Neutrophil (primary cell): Measurements from ENCODE around the gene NHEJ1.

Experiments used
- H3K27ac ChIP-seq: fragments of 200-600 bp; sonication (generic); 2 replicates; pipeline ENCODE4 v1.5.1; 2016; ENCODE audit warnings: mild to moderate bottlenecking, moderate library complexity
- H3K27me3 ChIP-seq: fragments of 200-600 bp; sonication (generic); 2 replicates; pipeline ENCODE4 v1.6.0; 2016; ENCODE audit warnings: mild to moderate bottlenecking
- H3K36me3 ChIP-seq: fragments of 200-600 bp; sonication (generic); 2 replicates; pipeline ENCODE4 v1.5.1; 2017
- H3K4me1 ChIP-seq, 2 experiments: fragments of 200-600 bp in 1 of 2; sonication (generic) in 1 of 2; 1 replicate in 1 of 2; 2 replicates in 1 of 2; pipeline versions ENCODE4 v1.5.1 to v1.6.1; 2013 to 2016; ENCODE audit warnings: low read depth in 1 of 2, low read length in 1 of 2, mild to moderate bottlenecking in 1 of 2, moderate library complexity in 1 of 2; ENCODE audit not compliant: control insufficient read depth in 1 of 2, insufficient read depth in 1 of 2
- H3K4me3 ChIP-seq, 2 experiments: fragments of 200-600 bp in 1 of 2; sonication (generic) in 1 of 2; 1 replicate in 1 of 2; 2 replicates in 1 of 2; pipeline ENCODE4 v1.5.1; 2013 to 2016; ENCODE audit warnings: low read depth in 1 of 2, low read length in 1 of 2, mild to moderate bottlenecking in 1 of 2, moderate library complexity in 1 of 2
- H3K9me3 ChIP-seq: fragments of 200-600 bp; sonication (generic); 2 replicates; pipeline ENCODE4 v1.5.1; 2016
- CTCF ChIP-seq: fragments of 200-600 bp; sonication (generic); IDR thresholded peaks from 2 replicates; pipeline ENCODE4 v1.5.1; 2016; ENCODE audit warnings: antibody characterized with exemption

NHEJ1 gene

DNA sequence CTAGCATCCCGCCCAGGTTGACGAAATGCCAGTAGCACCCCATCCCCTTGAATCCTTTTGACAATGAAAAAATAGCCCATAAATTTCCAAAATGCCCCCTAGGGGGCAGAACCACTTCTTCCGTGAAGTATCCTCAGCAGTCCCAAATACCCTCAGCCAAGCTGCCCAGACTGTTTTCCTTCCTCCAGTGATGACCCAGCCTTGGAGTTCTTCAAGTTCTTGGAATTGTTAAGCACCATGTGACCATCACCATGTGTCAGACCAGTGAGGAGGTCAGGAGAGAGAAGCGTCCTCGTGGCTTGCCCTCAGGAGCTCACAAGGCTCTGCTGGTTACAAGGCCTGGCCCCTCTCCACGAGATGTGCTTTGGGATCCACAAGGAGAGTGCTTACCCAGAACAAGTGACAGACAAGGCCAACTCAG lies 10.6 kb upstream of the NHEJ1 start:
- TF ChIP-seq CTCF = peak; percentile 67
- Histone ChIP-seq H3K27ac (peak overlapping the region; percentile 59), H3K4me1 (peaks cover 9 to 20% of the 10 kb centered on the region in 2 experiments), H3K9me3 (no peaks in the 10 kb centered on the region), H3K27me3 (no peaks in the 10 kb centered on the region), H3K36me3 (peaks cover 36% of the 10 kb centered on the region), H3K4me3 (no peak overlapping the region)

GRCh38 chr2:219169930-219170654 lies 9.5 kb upstream of the NHEJ1 start, which contains the start of gene SLC23A3:
Gene SLC23A3 (minus strand): TSS chr2:219170029. CDS start chr2:219169984, 45 bp downstream.
- Histone ChIP-seq H3K36me3 (peaks cover 32% of the 10 kb centered on the region), H3K4me3 (no peak within 1 kb of the TSS), H3K27ac (no peak within 1 kb of the TSS), H3K4me1 (peaks cover 0 to 9% of the 10 kb centered on the region in 2 experiments), H3K9me3 (no peaks in the 10 kb centered on the region), H3K27me3 (no peaks in the 10 kb centered on the region)
- TF ChIP-seq CTCF = no peak

DNA sequence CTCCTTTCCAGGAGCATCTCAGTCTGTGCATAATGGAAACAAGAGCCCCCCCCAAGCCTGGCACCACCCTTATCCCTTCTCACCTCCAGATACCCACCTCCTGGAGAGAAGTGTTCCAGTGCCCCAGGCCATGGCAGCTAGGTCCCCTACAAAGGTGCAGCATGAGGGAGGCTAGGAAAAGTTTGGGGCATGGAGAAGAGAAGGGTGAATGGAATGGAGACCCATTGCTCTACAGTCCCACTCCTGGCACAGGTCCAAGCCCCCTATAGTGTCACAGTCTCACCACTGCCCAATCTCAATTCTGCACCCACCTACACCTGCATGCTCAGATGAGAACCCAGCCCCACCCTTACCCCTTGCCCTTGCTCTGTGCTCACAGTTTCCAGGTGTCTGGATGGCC lies 8.3 kb upstream of the NHEJ1 start:
- Histone ChIP-seq H3K4me1 (no peaks in the 10 kb centered on the region), H3K27me3 (no peaks in the 10 kb centered on the region), H3K9me3 (no peaks in the 10 kb centered on the region), H3K27ac (no peak overlapping the region), H3K4me3 (no peak overlapping the region), H3K36me3 (peaks cover 20% of the 10 kb centered on the region)
- no peak for TF ChIP-seq CTCF

DNA sequence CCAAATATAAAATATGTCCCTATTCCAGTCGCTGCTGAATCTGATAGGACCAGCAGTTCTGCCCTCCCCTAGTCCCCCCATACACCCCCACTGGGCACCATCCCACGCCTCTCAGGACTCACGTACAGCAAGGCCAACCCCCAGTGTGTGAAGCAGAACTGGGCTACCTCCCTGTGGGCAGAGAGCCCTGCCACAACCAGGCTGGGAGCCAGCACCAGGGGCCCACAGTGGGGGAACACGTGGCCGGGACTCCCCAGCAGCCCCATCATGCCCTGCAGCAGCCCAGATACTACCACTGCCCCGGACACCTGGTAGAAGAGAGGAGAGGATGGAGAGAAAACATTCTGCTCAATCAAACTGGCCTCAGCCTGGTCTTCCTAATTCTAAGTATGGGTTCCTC lies 7.9 kb upstream of the NHEJ1 start:
- TF ChIP-seq CTCF = no peak
- H3K9me3 ChIP-seq = no peaks in the 10 kb centered on the region

DNA sequence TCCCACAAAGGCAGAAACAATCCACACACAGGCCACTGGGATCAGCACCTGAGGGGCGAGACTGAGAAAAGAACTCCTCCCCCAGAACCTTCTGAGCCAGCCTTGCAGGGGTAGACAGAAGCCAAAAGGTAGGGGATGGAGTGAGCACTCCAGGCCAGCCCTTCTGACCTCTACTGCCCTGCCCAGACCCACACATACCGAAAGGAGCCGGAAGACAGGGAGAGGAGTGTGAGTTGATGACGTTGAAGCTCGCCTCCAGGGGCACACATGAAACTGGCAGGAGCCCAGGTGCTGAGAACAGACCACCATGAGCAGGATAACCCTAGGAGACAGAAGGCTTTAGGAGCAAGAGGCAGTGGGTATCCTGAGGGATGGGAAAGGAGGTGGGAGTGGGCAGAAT lies 7.4 kb upstream of the NHEJ1 start:
- Histone ChIP-seq H3K27ac (no peak overlapping the region), H3K36me3 (peaks cover 11% of the 10 kb centered on the region), H3K4me3 (no peak overlapping the region), H3K9me3 (no peaks in the 10 kb centered on the region), H3K4me1 (no peaks in the 10 kb centered on the region), H3K27me3 (no peaks in the 10 kb centered on the region)
- TF ChIP-seq CTCF = no peak

More for the DNA sequence above, 7.9 kb upstream of the NHEJ1 start:
- no peak overlapping the region for H3K4me3 ChIP-seq
- H3K36me3 ChIP-seq = peaks cover 16% of the 10 kb centered on the region
- no peaks in the 10 kb centered on the region for H3K4me1 ChIP-seq
- H3K27ac ChIP-seq = no peak overlapping the region
- H3K27me3 ChIP-seq = no peaks in the 10 kb centered on the region
